ENCODE data around the gene CMKLR1. TPM values are rescaled to one million over a fixed set of nuclear protein-coding genes. Genes with fewer than 3 reads are reported as not detected.

CMKLR1 gene
- total RNA-seq, 1 donor from 2014 or later = 47.5 TPM

DNA sequence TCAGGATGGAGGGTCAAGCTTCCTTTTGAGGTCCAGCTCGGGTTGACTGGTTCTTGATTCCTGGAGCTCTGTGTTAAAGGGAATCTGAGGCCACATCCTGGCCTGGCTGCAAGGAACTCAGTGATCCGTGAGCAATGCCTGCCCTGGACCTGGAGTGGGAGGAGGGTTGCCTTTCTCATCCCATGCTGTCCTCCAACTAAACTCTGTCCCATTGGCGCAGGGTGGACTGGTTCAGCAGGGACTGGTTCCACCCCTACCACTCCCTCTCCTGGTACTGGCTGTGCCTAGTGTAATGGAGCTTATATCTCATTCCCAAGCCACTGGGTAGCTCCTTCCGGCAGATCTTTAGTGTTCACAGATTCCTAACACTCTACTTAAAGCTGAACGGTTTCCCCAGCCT lies 3.9 kb upstream of the CMKLR1 start:
- H3K9me3 Mint-ChIP-seq (ENCODE audit: unreplicated experiment) = no peaks in the 10 kb centered on the region
- H3K36me3 Mint-ChIP-seq (ENCODE audit: unreplicated experiment) = no peaks in the 10 kb centered on the region
- DNase-seq (ENCODE audit: extremely low spot score, unreplicated experiment) = no peak
- no peak overlapping the region for H3K4me3 Mint-ChIP-seq (ENCODE audit: unreplicated experiment)
- no peaks in the 10 kb centered on the region for H3K27me3 Mint-ChIP-seq (ENCODE audit: unreplicated experiment)
- peak overlapping the region; percentile 50 for H3K27ac Mint-ChIP-seq (ENCODE audit: unreplicated experiment)
- TF ChIP-seq, protein P1, sequence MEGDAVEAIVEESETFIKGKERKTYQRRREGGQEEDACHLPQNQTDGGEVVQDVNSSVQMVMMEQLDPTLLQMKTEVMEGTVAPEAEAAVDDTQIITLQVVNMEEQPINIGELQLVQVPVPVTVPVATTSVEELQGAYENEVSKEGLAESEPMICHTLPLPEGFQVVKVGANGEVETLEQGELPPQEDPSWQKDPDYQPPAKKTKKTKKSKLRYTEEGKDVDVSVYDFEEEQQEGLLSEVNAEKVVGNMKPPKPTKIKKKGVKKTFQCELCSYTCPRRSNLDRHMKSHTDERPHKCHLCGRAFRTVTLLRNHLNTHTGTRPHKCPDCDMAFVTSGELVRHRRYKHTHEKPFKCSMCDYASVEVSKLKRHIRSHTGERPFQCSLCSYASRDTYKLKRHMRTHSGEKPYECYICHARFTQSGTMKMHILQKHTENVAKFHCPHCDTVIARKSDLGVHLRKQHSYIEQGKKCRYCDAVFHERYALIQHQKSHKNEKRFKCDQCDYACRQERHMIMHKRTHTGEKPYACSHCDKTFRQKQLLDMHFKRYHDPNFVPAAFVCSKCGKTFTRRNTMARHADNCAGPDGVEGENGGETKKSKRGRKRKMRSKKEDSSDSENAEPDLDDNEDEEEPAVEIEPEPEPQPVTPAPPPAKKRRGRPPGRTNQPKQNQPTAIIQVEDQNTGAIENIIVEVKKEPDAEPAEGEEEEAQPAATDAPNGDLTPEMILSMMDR (IDR thresholded peaks at IDR 0.05) = no peak
- H3K4me1 Mint-ChIP-seq (ENCODE audit: unreplicated experiment) = peaks cover 40% of the 10 kb centered on the region

DNA sequence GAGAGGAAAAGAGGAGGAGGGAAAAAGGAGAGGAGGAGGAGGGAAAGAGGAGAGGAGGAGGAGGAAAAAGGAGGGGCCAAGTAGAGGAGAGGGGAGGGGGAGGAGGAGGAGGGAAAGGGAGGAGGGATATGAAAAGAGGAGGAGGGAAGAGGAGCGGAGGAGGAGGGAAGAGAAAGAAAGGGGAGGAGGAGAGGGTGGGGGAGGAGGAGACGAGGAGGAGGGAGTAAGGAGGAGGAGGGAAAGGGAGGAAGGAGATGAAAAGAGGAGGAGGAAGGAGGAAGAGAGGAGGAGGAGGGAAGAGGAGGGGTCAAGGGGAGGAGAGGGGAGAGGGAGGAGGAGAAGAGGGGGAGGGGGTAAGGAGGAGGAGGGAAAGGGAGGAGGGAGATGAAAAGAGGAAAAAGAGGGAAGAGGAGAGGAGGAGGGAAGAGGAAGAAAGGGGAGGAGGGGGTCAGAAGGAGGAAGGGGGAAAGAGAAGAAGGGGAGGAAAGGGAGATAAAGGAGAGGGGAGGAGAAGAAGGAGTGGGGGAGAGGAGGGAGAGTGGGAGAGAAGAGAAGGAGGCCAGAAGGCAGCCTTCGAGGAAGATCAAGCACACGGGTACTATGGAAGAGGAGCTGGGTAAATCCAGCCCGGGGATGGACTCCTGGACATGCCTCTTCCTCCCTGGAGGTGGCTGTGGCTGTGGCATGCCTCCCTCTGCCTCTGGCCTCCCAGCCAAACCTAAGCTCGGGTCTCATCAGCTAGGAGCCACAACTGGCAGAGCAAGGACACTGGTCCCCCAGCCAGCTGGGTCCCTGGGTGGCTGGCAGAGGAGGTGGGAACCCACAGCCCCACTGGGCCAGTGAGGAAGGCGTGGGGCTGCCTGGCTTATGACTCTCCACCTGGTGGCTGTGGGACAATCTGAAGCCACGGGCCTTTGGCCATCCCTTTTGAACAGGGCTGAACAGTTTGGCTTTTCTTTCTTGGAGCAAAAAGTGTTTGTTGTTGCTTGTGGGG lies 3.0 kb upstream of the CMKLR1 start:
- Mint-ChIP-seq H3K36me3 (ENCODE audit: unreplicated experiment) (no peaks in the 10 kb centered on the region), H3K4me1 (ENCODE audit: unreplicated experiment) (peaks cover 48% of the 10 kb centered on the region), H3K27ac (ENCODE audit: unreplicated experiment) (peak overlapping the region; percentile 50), H3K9me3 (ENCODE audit: unreplicated experiment) (no peaks in the 10 kb centered on the region), H3K27me3 (ENCODE audit: unreplicated experiment) (no peaks in the 10 kb centered on the region), H3K4me3 (ENCODE audit: unreplicated experiment) (no peak overlapping the region)
- DNase-seq (ENCODE audit: extremely low spot score, unreplicated experiment) = no peak
- TF ChIP-seq, protein P1 (IDR thresholded peaks at IDR 0.05) = no peak

DNA sequence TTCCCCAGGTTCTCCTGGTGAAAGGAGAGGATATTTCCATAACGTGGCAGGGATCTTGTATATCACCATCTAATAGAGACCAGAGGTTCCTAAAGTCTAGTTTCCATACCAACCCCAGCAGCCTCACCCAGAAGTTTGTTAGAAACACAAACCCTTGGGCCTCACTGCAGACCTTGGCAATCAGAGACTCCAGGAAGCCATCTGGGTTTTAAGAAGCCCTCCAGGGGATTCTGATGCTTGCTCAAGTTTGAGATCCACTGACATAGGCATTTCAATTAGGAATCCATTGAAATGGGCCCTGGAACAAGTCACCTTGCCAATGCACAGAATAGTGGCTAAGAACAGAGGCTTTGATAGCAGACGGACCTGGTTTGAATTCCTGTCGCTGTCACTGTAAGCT lies 2.2 kb upstream of the CMKLR1 start:
- TF ChIP-seq, protein P1 (IDR thresholded peaks at IDR 0.05) = no peak
- Mint-ChIP-seq H3K36me3 (ENCODE audit: unreplicated experiment) (peaks cover 2% of the 10 kb centered on the region), H3K9me3 (ENCODE audit: unreplicated experiment) (no peaks in the 10 kb centered on the region), H3K4me3 (ENCODE audit: unreplicated experiment) (no peak overlapping the region), H3K4me1 (ENCODE audit: unreplicated experiment) (peaks cover 54% of the 10 kb centered on the region), H3K27ac (ENCODE audit: unreplicated experiment) (peak overlapping the region; percentile 50), H3K27me3 (ENCODE audit: unreplicated experiment) (no peaks in the 10 kb centered on the region)
- DNase-seq (ENCODE audit: extremely low spot score, unreplicated experiment) = no peak

DNA sequence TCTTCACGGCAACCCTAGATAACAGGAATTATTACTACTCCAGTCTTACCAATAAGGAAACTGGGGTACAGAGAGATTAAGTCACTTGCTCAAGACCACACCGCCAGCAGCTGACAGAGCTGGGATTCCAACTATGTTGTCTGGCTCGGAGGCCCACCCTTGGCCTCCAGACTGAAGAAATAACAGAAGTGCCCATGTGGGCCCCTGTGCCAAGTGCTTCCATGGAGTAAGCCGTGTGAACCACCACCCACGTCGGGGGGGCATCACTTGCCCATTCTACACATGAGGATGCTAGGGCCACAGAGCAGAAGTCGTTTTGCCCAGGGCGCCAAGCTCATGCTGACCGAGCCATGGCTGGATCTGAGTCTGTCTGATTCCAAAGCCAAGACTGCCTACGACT lies 926 bp upstream of the CMKLR1 start:
- Mint-ChIP-seq H3K4me1 (ENCODE audit: unreplicated experiment) (peaks cover 59% of the 10 kb centered on the region), H3K27me3 (ENCODE audit: unreplicated experiment) (no peaks in the 10 kb centered on the region), H3K4me3 (ENCODE audit: unreplicated experiment) (peak overlapping the region; percentile 86), H3K27ac (ENCODE audit: unreplicated experiment) (peak overlapping the region; percentile 91), H3K9me3 (ENCODE audit: unreplicated experiment) (no peaks in the 10 kb centered on the region), H3K36me3 (ENCODE audit: unreplicated experiment) (peaks cover 3% of the 10 kb centered on the region)
- TF ChIP-seq, protein P1 (IDR thresholded peaks at IDR 0.05) = no peak
- DNase-seq (ENCODE audit: extremely low spot score, unreplicated experiment) = no peak
